Measurements from ENCODE around the gene DSC3. TPM values are rescaled to one million over a fixed set of nuclear protein-coding genes. Genes with fewer than 3 reads are reported as not detected.

Gene DSC3
- total RNA-seq, 1 experiment from 2014 or later = not detected

DNA sequence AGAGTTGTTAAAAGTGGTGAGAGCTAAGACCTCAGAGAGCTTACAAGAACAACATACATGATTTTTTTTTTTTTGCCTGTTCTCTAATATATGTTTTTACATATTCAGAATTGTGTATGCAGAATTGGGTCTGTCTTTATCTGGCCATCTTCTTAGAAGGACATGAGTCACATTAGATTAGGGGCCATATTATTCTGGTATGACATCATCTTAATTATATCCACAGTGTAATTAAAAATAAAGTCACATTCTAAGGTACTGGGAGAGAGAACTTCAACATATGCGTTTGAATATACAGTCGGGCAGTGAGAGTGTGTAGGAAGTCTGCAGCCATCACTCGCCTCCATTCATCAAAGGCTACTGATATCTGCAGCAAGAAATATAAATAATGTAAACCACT, 88.3 kb downstream of the DSC3 start:
- Histone ChIP-seq H3K4me3 (ENCODE audit: low read depth, low read length, poor library complexity, severe bottlenecking) (no peak overlapping the region), H3K27me3 (replicated peaks; ENCODE audit: insufficient read depth, low read depth, low read length, poor library complexity) (no peaks in the 10 kb centered on the region), H3K27ac (ENCODE audit: low read depth, low read length, poor library complexity, severe bottlenecking) (no peak overlapping the region), H3K4me1 (ENCODE audit: insufficient read depth, low read length, poor library complexity, severe bottlenecking) (no peaks in the 10 kb centered on the region), H3K9me3 (ENCODE audit: low read depth, low read length, poor library complexity, severe bottlenecking) (no peaks in the 10 kb centered on the region), H3K36me3 (ENCODE audit: insufficient read depth, low read length, poor library complexity, severe bottlenecking) (no peaks in the 10 kb centered on the region)
- ChIA-PET POLR2A (ENCODE audit: low non-redundant PET) (no interaction called here), CTCF (no interaction called here)
- BruUV-seq (replicated peaks) = no TSS peak
- no peak for TF ChIP-seq EZH2 (IDR thresholded peaks at IDR 0.05; ENCODE audit: borderline replicate concordance, low read depth, low read length, poor library complexity, severe bottlenecking)
- TF ChIP-seq, protein P1, sequence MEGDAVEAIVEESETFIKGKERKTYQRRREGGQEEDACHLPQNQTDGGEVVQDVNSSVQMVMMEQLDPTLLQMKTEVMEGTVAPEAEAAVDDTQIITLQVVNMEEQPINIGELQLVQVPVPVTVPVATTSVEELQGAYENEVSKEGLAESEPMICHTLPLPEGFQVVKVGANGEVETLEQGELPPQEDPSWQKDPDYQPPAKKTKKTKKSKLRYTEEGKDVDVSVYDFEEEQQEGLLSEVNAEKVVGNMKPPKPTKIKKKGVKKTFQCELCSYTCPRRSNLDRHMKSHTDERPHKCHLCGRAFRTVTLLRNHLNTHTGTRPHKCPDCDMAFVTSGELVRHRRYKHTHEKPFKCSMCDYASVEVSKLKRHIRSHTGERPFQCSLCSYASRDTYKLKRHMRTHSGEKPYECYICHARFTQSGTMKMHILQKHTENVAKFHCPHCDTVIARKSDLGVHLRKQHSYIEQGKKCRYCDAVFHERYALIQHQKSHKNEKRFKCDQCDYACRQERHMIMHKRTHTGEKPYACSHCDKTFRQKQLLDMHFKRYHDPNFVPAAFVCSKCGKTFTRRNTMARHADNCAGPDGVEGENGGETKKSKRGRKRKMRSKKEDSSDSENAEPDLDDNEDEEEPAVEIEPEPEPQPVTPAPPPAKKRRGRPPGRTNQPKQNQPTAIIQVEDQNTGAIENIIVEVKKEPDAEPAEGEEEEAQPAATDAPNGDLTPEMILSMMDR (conservative IDR thresholded peaks at IDR 0.05; ENCODE audit: low read depth, low read length) = no peak
- intact Hi-C loops (cut with micrococcal nuclease; ENCODE audit: unreplicated experiment) = no loop called here
- DNase-seq (ENCODE audit: low spot score) = no peak

DNA sequence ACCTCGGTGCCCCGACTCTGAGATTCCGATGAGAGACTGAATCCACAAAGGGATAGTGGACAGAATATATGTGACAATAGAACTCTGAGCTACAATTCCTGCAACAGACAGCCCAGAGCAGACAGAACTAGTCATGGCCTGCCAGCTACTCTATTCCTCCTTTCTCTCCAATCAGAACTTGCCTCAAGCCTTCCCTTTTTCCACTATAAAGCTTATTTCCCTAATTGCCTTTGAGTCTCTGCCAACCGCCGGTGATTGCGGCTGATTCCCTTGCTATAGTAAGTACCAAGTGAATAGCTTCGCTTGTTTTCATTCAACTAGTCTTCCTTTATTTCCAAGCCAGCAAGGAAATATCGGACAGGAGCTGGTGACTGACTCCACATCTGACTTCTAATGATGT, 96.8 kb downstream of the DSC3 start:
- TF ChIP-seq EZH2 (IDR thresholded peaks at IDR 0.05; ENCODE audit: borderline replicate concordance, low read depth, low read length, poor library complexity, severe bottlenecking) = no peak
- TF ChIP-seq, protein P1 (conservative IDR thresholded peaks at IDR 0.05; ENCODE audit: low read depth, low read length) = no peak
- ChIA-PET CTCF (no interaction called here), POLR2A (ENCODE audit: low non-redundant PET) (no interaction called here)
- H3K4me1 ChIP-seq (ENCODE audit: insufficient read depth, low read length, poor library complexity, severe bottlenecking) = no peaks in the 10 kb centered on the region
- H3K36me3 ChIP-seq (ENCODE audit: insufficient read depth, low read length, poor library complexity, severe bottlenecking) = no peaks in the 10 kb centered on the region
- H3K27ac ChIP-seq (ENCODE audit: low read depth, low read length, poor library complexity, severe bottlenecking) = no peak overlapping the region
- no peak for DNase-seq (ENCODE audit: low spot score)
- no peak overlapping the region for H3K4me3 ChIP-seq (ENCODE audit: low read depth, low read length, poor library complexity, severe bottlenecking)
- H3K9me3 ChIP-seq (ENCODE audit: low read depth, low read length, poor library complexity, severe bottlenecking) = peaks cover 14% of the 10 kb centered on the region
- BruUV-seq (replicated peaks) = no TSS peak
- H3K27me3 ChIP-seq (replicated peaks; ENCODE audit: insufficient read depth, low read depth, low read length, poor library complexity) = no peaks in the 10 kb centered on the region
- intact Hi-C loops (cut with micrococcal nuclease; ENCODE audit: unreplicated experiment) = no loop called here

DNA sequence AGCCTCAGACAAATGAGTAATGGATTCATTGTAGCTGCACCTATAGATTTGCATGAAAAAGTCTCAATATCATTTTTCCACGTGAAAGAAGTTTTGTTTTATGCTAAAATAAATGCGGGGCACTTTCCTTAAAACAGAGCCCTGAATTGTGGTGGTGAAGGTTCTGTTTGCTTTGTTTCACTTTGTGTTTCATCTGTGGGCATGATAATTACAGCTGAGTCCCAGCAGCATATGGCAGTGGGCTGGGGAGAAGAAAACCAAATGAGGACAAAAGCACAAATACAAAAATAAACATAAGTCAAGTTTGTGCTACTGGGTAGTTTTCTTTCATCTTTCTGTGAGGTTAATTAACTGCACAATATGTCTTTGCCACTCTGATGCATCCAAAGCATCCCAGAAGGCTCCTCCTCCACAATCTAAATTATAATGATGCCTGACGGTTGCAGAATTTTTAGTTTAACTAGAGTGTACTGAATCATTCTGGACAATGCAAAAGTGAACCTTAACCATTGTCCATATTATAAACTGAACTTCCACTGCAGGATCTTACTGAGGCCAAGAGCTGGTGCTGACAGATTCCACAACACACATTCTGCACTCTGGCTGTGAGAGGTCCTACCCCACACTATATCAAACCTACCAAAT, 97.6 kb downstream of the DSC3 start:
- CTCF ChIA-PET = no interaction called here

More for the DNA sequence above, 97.6 kb downstream of the DSC3 start:
- POLR2A ChIA-PET (ENCODE audit: low non-redundant PET) = no interaction called here
- Histone ChIP-seq H3K36me3 (ENCODE audit: insufficient read depth, low read length, poor library complexity, severe bottlenecking) (no peaks in the 10 kb centered on the region), H3K27me3 (replicated peaks; ENCODE audit: insufficient read depth, low read depth, low read length, poor library complexity) (no peaks in the 10 kb centered on the region), H3K4me3 (ENCODE audit: low read depth, low read length, poor library complexity, severe bottlenecking) (no peak overlapping the region), H3K4me1 (ENCODE audit: insufficient read depth, low read length, poor library complexity, severe bottlenecking) (no peaks in the 10 kb centered on the region), H3K9me3 (ENCODE audit: low read depth, low read length, poor library complexity, severe bottlenecking) (peaks cover 17% of the 10 kb centered on the region), H3K27ac (ENCODE audit: low read depth, low read length, poor library complexity, severe bottlenecking) (no peak overlapping the region)
- BruUV-seq (replicated peaks) = no TSS peak
- TF ChIP-seq, protein P1 (conservative IDR thresholded peaks at IDR 0.05; ENCODE audit: low read depth, low read length) = no peak
- TF ChIP-seq EZH2 (IDR thresholded peaks at IDR 0.05; ENCODE audit: borderline replicate concordance, low read depth, low read length, poor library complexity, severe bottlenecking) = no peak
- DNase-seq (ENCODE audit: low spot score) = no peak
- intact Hi-C loops (cut with micrococcal nuclease; ENCODE audit: unreplicated experiment) = no loop called here

Data from A673 (cell line).